HepG2 (cell line): ENCODE results near the gene DCUN1D4. TPM values are rescaled to one million over a fixed set of nuclear protein-coding genes. Genes with fewer than 3 reads are reported as not detected.
A peak's percentile ranks its signal among the peaks of the same experiment; 100 is the strongest.

Experiments used
- DPF2 ChIP-seq: sonication (generic); formaldehyde crosslinking; IDR thresholded peaks from 2 replicates; pipeline ENCODE4 v1.4.0; 2020; ENCODE audit warnings: mild to moderate bottlenecking, low read depth, missing genetic modification reagents, borderline replicate concordance
- FOXJ3 ChIP-seq: sonication (generic); formaldehyde crosslinking; IDR thresholded peaks from 2 replicates; pipeline ENCODE4 v1.4.0; 2020; ENCODE audit warnings: missing genetic modification reagents, mild to moderate bottlenecking, borderline replicate concordance
- GATAD2A ChIP-seq: IDR thresholded peaks from 2 replicates; pipeline ENCODE4 v1.6.1; 2016
- HNRNPH1 ChIP-seq: fragments of 200-400 bp; formaldehyde crosslinking; optimal IDR thresholded peaks from 2 replicates; pipeline ENCODE3; 2017; ENCODE audit warnings: mild to moderate bottlenecking, low read depth, low read length
- HNRNPLL ChIP-seq: fragments of 200-400 bp; formaldehyde crosslinking; IDR thresholded peaks from 2 replicates; pipeline ENCODE4 v1.6.1; 2017; ENCODE audit warnings: mild to moderate bottlenecking, low read depth, low read length; ENCODE audit not compliant: poor library complexity, severe bottlenecking
- ONECUT2 ChIP-seq: sonication (generic); formaldehyde crosslinking; IDR thresholded peaks from 2 replicates; pipeline ENCODE4 v1.4.0; 2020; ENCODE audit warnings: missing genetic modification reagents
- POLR2AphosphoS2 ChIP-seq: IDR thresholded peaks from 2 replicates; pipeline ENCODE4 v1.6.1; 2011; ENCODE audit warnings: low read depth, low read length, improper control_type of control experiment
- SNAI1 ChIP-seq: sonication (generic); formaldehyde crosslinking; IDR thresholded peaks from 2 replicates; pipeline ENCODE4 v1.5.0; 2020; ENCODE audit warnings: mild to moderate bottlenecking, missing genetic modification reagents, borderline replicate concordance
- ZBTB1 ChIP-seq: sonication (generic); formaldehyde crosslinking; IDR thresholded peaks from 2 replicates; pipeline ENCODE4 v1.4.0; 2020; ENCODE audit warnings: missing genetic modification reagents, borderline replicate concordance
- ZFAT ChIP-seq: sonication (generic); formaldehyde crosslinking; conservative IDR thresholded peaks from 2 replicates; pipeline ENCODE4 v1.8.1; 2023; ENCODE audit warnings: missing genetic modification reagents, inconsistent platforms
- ZNF484 ChIP-seq: sonication (generic); formaldehyde crosslinking; IDR thresholded peaks from 2 replicates; pipeline ENCODE4 v1.5.1; 2020; ENCODE audit warnings: mild to moderate bottlenecking, low read depth, missing genetic modification reagents, borderline replicate concordance
- polyA plus RNA-seq, 8 experiments: library from polyadenylated mRNA; depleted of rRNA in 3 of 8; stranded (reverse) in 7 of 8; unstranded in 1 of 8; fragments of >200 nt; fragmentation: Illumina TruSeq in 4 of 8; extraction: Trizol in 4 of 8; gene quantifications; 2 replicates each; pipeline versions ENCODE4 v1.2.1 to v1.2.3, GENCODE V29; 2011 to 2016; ENCODE audit warnings: low read depth in 4 of 8, missing spikeins in 1 of 8, mixed read lengths in 1 of 8; ENCODE audit not compliant: insufficient read depth in 1 of 8
- total RNA-seq, 5 experiments: library from RNA; depleted of rRNA; stranded (reverse); fragments of >200 nt; fragmentation: Illumina TruSeq; extraction: Trizol; gene quantifications; 2 replicates each; pipeline ENCODE4 v1.2.3, GENCODE V29; 2016; ENCODE audit warnings: low read depth in 1 of 5
- TF ChIP-seq, protein P1 (sequence below): IDR thresholded peaks from 2 replicates; pipeline ENCODE4 v1.6.1; 2016; ENCODE audit warnings: missing compliant biosample characterization, missing genetic modification reagents, borderline replicate concordance
- TF ChIP-seq, protein P2 (sequence below): sonication (generic); formaldehyde crosslinking; IDR thresholded peaks from 2 replicates; pipeline ENCODE4 v1.4.0; 2020; ENCODE audit warnings: missing genetic modification reagents, borderline replicate concordance
- TF ChIP-seq, protein P3 (sequence below): sonication (generic); formaldehyde crosslinking; IDR thresholded peaks from 2 replicates; pipeline ENCODE4 v1.4.0; 2020; ENCODE audit warnings: missing genetic modification reagents, borderline replicate concordance
- TF ChIP-seq, protein P4 (sequence below): sonication (generic); formaldehyde crosslinking; IDR thresholded peaks from 2 replicates; pipeline ENCODE4 v1.4.0; 2020; ENCODE audit warnings: missing genetic modification reagents, borderline replicate concordance

The DCUN1D4 gene
- total and polyA plus RNA-seq, 2 of the 13 experiments (the other 11 are each of a cell fraction or from before 2014, with no cell fraction given) = 27.9 to 44.4 TPM

DNA sequence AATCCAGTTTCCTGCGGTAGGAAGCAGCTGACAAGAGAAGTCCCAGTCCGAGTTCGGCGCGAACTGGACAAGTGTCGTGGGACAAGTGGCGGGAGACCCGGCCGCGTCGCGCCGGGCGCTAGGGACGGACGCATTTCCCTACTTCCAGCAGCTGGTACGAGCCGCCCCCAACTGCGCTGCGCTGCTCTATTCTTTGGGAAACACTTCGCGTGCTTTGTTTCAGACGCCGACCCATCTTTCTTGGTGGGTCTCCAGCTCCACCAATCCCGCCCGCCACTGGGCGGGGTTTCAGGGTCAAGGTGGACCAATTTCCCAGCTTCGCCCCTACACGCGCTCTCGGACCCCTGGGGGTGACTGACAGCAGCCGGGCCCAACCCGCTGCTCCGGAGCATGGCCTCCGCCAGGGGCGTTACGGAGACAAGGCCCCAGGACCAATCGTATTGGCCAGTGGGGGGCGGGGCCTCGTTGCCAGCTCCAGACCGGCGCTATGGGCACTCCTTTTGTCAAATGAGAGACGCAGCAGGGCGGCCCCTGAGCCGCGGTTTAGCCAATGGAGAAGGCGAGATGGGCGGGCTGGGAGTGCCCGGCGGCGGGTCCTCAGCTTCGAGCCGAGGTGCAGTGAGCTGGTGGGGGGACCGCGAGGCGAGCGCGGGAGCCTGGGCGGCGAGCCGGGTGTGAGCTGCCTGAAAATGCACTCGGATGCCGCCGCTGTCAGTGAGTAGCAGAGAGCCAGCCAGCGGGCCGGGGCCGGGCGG is at the start of gene DCUN1D4 (continued):
- no peak for TF ChIP-seq GATAD2A
- TF ChIP-seq, protein P1, sequence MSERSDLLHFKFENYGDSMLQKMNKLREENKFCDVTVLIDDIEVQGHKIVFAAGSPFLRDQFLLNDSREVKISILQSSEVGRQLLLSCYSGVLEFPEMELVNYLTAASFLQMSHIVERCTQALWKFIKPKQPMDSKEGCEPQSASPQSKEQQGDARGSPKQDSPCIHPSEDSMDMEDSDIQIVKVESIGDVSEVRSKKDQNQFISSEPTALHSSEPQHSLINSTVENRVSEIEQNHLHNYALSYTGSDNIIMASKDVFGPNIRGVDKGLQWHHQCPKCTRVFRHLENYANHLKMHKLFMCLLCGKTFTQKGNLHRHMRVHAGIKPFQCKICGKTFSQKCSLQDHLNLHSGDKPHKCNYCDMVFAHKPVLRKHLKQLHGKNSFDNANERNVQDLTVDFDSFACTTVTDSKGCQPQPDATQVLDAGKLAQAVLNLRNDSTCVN (CRISPR knock-in tag) = 0 out of 2 replicates have a peak, but pooled peaks have one; percentile 15
- TF ChIP-seq, protein P2, sequence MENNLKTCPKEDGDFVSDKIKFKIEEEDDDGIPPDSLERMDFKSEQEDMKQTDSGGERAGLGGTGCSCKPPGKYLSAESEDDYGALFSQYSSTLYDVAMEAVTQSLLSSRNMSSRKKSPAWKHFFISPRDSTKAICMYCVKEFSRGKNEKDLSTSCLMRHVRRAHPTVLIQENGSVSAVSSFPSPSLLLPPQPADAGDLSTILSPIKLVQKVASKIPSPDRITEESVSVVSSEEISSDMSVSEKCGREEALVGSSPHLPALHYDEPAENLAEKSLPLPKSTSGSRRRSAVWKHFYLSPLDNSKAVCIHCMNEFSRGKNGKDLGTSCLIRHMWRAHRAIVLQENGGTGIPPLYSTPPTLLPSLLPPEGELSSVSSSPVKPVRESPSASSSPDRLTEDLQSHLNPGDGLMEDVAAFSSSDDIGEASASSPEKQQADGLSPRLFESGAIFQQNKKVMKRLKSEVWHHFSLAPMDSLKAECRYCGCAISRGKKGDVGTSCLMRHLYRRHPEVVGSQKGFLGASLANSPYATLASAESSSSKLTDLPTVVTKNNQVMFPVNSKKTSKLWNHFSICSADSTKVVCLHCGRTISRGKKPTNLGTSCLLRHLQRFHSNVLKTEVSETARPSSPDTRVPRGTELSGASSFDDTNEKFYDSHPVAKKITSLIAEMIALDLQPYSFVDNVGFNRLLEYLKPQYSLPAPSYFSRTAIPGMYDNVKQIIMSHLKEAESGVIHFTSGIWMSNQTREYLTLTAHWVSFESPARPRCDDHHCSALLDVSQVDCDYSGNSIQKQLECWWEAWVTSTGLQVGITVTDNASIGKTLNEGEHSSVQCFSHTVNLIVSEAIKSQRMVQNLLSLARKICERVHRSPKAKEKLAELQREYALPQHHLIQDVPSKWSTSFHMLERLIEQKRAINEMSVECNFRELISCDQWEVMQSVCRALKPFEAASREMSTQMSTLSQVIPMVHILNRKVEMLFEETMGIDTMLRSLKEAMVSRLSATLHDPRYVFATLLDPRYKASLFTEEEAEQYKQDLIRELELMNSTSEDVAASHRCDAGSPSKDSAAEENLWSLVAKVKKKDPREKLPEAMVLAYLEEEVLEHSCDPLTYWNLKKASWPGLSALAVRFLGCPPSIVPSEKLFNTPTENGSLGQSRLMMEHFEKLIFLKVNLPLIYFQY (CRISPR knock-in tag) = no peak
- TF ChIP-seq, protein P3, sequence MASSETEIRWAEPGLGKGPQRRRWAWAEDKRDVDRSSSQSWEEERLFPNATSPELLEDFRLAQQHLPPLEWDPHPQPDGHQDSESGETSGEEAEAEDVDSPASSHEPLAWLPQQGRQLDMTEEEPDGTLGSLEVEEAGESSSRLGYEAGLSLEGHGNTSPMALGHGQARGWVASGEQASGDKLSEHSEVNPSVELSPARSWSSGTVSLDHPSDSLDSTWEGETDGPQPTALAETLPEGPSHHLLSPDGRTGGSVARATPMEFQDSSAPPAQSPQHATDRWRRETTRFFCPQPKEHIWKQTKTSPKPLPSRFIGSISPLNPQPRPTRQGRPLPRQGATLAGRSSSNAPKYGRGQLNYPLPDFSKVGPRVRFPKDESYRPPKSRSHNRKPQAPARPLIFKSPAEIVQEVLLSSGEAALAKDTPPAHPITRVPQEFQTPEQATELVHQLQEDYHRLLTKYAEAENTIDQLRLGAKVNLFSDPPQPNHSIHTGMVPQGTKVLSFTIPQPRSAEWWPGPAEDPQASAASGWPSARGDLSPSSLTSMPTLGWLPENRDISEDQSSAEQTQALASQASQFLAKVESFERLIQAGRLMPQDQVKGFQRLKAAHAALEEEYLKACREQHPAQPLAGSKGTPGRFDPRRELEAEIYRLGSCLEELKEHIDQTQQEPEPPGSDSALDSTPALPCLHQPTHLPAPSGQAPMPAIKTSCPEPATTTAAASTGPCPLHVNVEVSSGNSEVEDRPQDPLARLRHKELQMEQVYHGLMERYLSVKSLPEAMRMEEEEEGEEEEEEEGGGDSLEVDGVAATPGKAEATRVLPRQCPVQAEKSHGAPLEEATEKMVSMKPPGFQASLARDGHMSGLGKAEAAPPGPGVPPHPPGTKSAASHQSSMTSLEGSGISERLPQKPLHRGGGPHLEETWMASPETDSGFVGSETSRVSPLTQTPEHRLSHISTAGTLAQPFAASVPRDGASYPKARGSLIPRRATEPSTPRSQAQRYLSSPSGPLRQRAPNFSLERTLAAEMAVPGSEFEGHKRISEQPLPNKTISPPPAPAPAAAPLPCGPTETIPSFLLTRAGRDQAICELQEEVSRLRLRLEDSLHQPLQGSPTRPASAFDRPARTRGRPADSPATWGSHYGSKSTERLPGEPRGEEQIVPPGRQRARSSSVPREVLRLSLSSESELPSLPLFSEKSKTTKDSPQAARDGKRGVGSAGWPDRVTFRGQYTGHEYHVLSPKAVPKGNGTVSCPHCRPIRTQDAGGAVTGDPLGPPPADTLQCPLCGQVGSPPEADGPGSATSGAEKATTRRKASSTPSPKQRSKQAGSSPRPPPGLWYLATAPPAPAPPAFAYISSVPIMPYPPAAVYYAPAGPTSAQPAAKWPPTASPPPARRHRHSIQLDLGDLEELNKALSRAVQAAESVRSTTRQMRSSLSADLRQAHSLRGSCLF = no peak
- TF ChIP-seq DPF2 (CRISPR knock-in tag) = no peak
- TF ChIP-seq ZFAT (CRISPR knock-in tag) = no peak
- no peak for TF ChIP-seq ZNF484 (CRISPR knock-in tag)
- no peak for TF ChIP-seq FOXJ3 (CRISPR knock-in tag)
- TF ChIP-seq HNRNPH1 = no peak
- no peak for TF ChIP-seq ZBTB1 (CRISPR knock-in tag)
- no peak for TF ChIP-seq POLR2AphosphoS2
- TF ChIP-seq, protein P4, sequence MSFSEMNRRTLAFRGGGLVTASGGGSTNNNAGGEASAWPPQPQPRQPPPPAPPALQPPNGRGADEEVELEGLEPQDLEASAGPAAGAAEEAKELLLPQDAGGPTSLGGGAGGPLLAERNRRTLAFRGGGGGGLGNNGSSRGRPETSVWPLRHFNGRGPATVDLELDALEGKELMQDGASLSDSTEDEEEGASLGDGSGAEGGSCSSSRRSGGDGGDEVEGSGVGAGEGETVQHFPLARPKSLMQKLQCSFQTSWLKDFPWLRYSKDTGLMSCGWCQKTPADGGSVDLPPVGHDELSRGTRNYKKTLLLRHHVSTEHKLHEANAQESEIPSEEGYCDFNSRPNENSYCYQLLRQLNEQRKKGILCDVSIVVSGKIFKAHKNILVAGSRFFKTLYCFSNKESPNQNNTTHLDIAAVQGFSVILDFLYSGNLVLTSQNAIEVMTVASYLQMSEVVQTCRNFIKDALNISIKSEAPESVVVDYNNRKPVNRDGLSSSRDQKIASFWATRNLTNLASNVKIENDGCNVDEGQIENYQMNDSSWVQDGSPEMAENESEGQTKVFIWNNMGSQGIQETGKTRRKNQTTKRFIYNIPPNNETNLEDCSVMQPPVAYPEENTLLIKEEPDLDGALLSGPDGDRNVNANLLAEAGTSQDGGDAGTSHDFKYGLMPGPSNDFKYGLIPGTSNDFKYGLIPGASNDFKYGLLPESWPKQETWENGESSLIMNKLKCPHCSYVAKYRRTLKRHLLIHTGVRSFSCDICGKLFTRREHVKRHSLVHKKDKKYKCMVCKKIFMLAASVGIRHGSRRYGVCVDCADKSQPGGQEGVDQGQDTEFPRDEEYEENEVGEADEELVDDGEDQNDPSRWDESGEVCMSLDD (CRISPR knock-in tag) = no peak
- peak; percentile 75 for TF ChIP-seq HNRNPLL
- TF ChIP-seq SNAI1 (CRISPR knock-in tag) = no peak
- TF ChIP-seq ONECUT2 = no peak
